Cerebellar nuclear complex (tissue), 1 donor: Measurements from ENCODE around the gene PRAMEF6.
"Not testable (repeated sequence)": the region's sequence is repeated elsewhere in the genome, so short reads cannot be mapped to it uniquely, and the experiment has no call there.

Source experiments
- DNase-seq, 2 experiments: peaks; one replicate each; lab custom pipeline; 2025; lab: John Stamatoyannopoulos, UW

Gene PRAMEF6

GRCh38 chr1:12947480-12947879 is at the start of gene PRAMEF6:
PRAMEF6 (minus strand) TSS chr1:12947580; CDS start chr1:12942518, 5,062 bp downstream.
- DNase-seq: not testable (repeated sequence)

GRCh38 chr1:12924368-12924767 is 23.0 kb downstream of the PRAMEF6 start:
- not testable (repeated sequence) for DNase-seq

- DNase-seq: not testable (repeated sequence)
Measured at GRCh38 chr1:12921749-12922148, 25.6 kb downstream of the PRAMEF6 start.

- DNase-seq: not testable (repeated sequence)
Measured at GRCh38 chr1:12916310-12916709, 31.1 kb downstream of the PRAMEF6 start, which contains the start of gene PRAMEF7. PRAMEF7 (plus strand) TSS chr1:12916610; CDS start chr1:12917693, 1,083 bp downstream.

GRCh38 chr1:12903793-12904572 is 43.4 kb downstream of the PRAMEF6 start:
- not testable (repeated sequence) for DNase-seq

- not testable (repeated sequence) for DNase-seq
Measured at GRCh38 chr1:12899186-12899585, 48.2 kb downstream of the PRAMEF6 start.

- DNase-seq: not testable (repeated sequence)
Measured at GRCh38 chr1:12898170-12898569, 49.2 kb downstream of the PRAMEF6 start, which contains the start of gene PRAMEF10. PRAMEF10 (minus strand) TSS chr1:12898270; CDS start chr1:12895847, 2,423 bp downstream.
